GM21390 (cell line): Measurements from ENCODE around the gene DNM1.

Experiments
- ATAC-seq: cut with Tn5 transposase; IDR thresholded peaks from one replicate; pipeline ENCODE4 v1.9.1; 2021; ENCODE audit not compliant: unreplicated experiment

Gene DNM1

DNA sequence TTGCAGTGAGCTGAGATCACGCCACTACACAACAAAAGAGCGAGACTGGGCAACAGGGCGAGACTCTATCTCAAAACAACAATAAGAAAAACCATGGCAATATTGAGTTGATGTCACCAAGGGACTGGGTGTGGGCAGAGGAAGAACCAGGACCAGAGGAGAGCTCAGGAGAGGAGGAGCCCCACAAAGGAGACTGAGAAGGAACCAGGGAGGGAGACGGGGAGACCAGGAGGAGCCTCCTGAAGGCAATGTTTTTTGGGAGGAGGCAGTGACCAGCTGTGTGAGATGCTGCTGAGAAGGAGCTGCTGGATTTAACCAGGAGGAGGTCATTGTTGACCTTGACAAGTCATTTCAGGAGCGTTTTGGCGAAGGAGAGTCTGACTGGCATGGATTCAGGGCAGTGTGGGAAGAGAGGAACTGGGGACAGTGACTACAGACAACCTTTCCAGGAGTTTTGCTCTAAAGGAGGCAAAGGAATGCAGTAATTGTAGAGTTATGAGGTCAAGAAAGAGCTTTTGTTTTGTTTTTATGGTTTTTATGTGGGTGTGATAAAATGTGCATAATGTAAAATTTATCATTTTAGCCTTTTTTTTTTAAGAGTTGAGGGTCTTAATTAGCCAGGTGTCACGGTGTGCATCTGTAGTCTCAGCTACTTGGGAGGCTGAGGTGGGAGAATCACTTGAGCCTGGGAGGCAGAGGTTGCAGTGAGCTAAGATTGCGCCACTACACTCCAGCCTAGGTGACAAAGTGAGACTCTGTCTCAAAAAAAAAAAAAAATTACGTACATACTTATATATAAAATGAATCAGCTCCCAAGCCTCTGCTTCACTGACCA, 101.2 kb downstream of the DNM1 start:
- ATAC-seq, result no peak
